ENCODE results near the gene CCR6. TPM values are rescaled to one million over a fixed set of nuclear protein-coding genes. Genes with fewer than 3 reads are reported as not detected.

CCR6 gene
- total and polyA plus RNA-seq, 2 of the 8 experiments (the other 6 are each of a cell fraction or from before 2014, with no cell fraction given), result 0.06 TPM; not detected in 1

DNA sequence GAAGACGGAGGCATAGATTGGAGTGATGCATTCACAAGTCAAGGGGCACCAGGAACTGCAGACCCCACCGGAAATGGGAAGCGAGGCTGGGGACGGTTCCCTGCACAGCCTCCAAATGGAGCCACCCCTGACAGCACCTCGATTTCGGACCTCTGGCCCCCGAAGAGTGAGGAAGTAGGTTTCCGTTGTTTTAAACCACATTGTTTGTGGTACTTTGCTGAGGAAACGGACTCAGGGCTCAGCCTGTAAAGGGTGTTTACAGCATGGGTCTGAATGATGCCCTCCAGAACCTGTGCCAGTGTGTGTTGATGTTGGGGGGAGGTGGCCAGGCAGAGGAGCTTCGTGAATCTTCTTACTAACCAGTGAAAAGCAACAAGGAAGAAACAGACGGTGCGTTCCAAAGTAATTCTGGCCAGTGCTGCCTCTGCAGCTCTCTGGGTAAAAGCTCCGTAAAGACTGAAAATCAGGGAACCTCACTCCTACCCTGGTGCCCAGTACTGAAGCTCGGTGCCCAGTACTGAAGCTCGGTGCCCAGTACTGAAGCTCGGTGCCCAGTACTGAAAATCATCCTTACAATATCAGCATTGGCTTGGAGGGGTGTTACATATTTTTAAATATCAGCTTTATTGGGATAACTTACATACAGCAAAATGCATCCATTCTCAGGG, 30.1 kb upstream of the CCR6 start:
- POLR2A ChIA-PET (ENCODE audit: partially characterized antibody), result no interaction called here
- no peak overlapping the region for H4K5ac ChIP-seq (ENCODE audit: insufficient read length, low read depth, low read length)
- no peak for DNase-seq (ENCODE audit: low read depth in 1 of 2, low spot score in 2 of 2)

More for the DNA sequence above, 30.1 kb upstream of the CCR6 start:
- no peak overlapping the region for H2AFZ ChIP-seq (ENCODE audit: low read length)
- no peak overlapping the region for H4K91ac ChIP-seq (replicated peaks; ENCODE audit: insufficient read length, low read length)
- TF ChIP-seq HDAC2 (IDR thresholded peaks at IDR 0.05; ENCODE audit: borderline replicate concordance in 1 of 2, low read depth in 2 of 2, low read length in 2 of 2), result no peak
- TF ChIP-seq POLR2A (IDR thresholded peaks at IDR 0.05; ENCODE audit: control extremely low read depth in 1 of 2, low read depth in 2 of 2, low read length in 2 of 2), result no peak
- no peak overlapping the region for H2BK120ac ChIP-seq (replicated peaks; ENCODE audit: low read depth, low read length)
- H3K4me1 ChIP-seq (replicated peaks in 1 of 4; ENCODE audit: control insufficient read depth in 3 of 4, insufficient read depth in 4 of 4, low read length in 3 of 4), result peaks cover 0 to 4% (median 0%) of the 10 kb centered on the region in 4 experiments; a peak in 2 of 7 replicates
- no peak overlapping the region for H3K9ac ChIP-seq (replicated peaks in 1 of 4; ENCODE audit: extremely low read depth in 1 of 4, low read depth in 3 of 4, low read length in 3 of 4)
- H3K9me3 ChIP-seq (ENCODE audit: insufficient read depth in 2 of 2, low read depth in 1 of 2, low read length in 1 of 2), result 0 out of 4 replicates have a peak, but pooled peaks cover 0 to under 1% of the 10 kb centered on the region in 2 experiments
- no peaks in the 10 kb centered on the region for H3K27me3 ChIP-seq (replicated peaks in 1 of 4; ENCODE audit: control insufficient read depth in 3 of 4, extremely low read depth in 1 of 4, insufficient read depth in 3 of 4, low read length in 3 of 4)
- H3K36me3 ChIP-seq (ENCODE audit: control insufficient read depth in 2 of 4, insufficient read depth in 4 of 4, low read length in 3 of 4), result no peaks in the 10 kb centered on the region
- no peaks in the 10 kb centered on the region for H3K79me2 ChIP-seq (ENCODE audit: control insufficient read depth in 1 of 2, insufficient read depth in 2 of 2, low read length in 2 of 2)
- no peak overlapping the region for H3K18ac ChIP-seq (ENCODE audit: extremely low read depth, low read length)
- H3K4me2 ChIP-seq (ENCODE audit: insufficient read depth in 1 of 2, low read depth in 2 of 2, low read length in 2 of 2), result no peak overlapping the region
- H3K56ac ChIP-seq (replicated peaks; ENCODE audit: insufficient read length, low read depth, low read length), result no peak overlapping the region
- H3K14ac ChIP-seq (ENCODE audit: insufficient read length), result no peak overlapping the region
- no peaks in the 10 kb centered on the region for H3K23me2 ChIP-seq (ENCODE audit: low read depth, low read length)
- H4K8ac ChIP-seq (ENCODE audit: extremely low read depth, insufficient read depth, low read length), result peak overlapping the region; percentile 45
- CTCF ChIA-PET (ENCODE audit: partially characterized antibody), result interaction anchor here (1.0 to 1.7 kb wide), 4 partner anchors 22 to 318 kb away, joined by 3 to 5 read pairs (median 4); no protein-coding TSS in a partner anchor
- H2BK5ac ChIP-seq (ENCODE audit: low read depth, low read length), result no peak overlapping the region
- no peak overlapping the region for H3K4ac ChIP-seq (replicated peaks; ENCODE audit: insufficient read length, low read depth, low read length)
- no peak overlapping the region for H3K23ac ChIP-seq (ENCODE audit: insufficient read length)
- no peaks in the 10 kb centered on the region for H3K79me1 ChIP-seq (ENCODE audit: low read depth, low read length)
- no peak overlapping the region for H3K27ac ChIP-seq (ENCODE audit: low read depth, low read length)
- 91% methylated on average over 16 of the region's 16 CpGs; no CpG with 5 or more reads in 1 of the 2 experiments for WGBS, 2 experiments (ENCODE audit: extremely low coverage in 1 of 2, insufficient coverage in 1 of 2, insufficient read length in 1 of 2, insufficient replicate concordance in 2 of 2, low coverage in 1 of 2, low lambda C conversion rate in 2 of 2, missing lambda C conversion rate in 1 of 2)
- H2BK15ac ChIP-seq (ENCODE audit: low read length), result no peak overlapping the region
- H2BK12ac ChIP-seq (ENCODE audit: low read depth, low read length), result no peak overlapping the region
- H2AK5ac ChIP-seq (ENCODE audit: low read depth, low read length), result no peak overlapping the region
- no peak overlapping the region for H2BK20ac ChIP-seq (ENCODE audit: low read length)
- no peaks in the 10 kb centered on the region for H4K20me1 ChIP-seq (replicated peaks in 1 of 2; ENCODE audit: control insufficient read depth in 1 of 2, insufficient read depth in 2 of 2, low read length in 2 of 2)
- H3K4me3 ChIP-seq (ENCODE audit: extremely low read depth in 1 of 4, insufficient read depth in 2 of 4, low read depth in 3 of 4, low read length in 4 of 4), result no peak overlapping the region
- no peak for FAIRE-seq

Measured in H1 (cell line).